ENCODE results near the gene OR5W2.
"Not testable (repeated sequence)": the region's sequence is repeated elsewhere in the genome, so short reads cannot be mapped to it uniquely, and the experiment has no call there.

The OR5W2 gene

GRCh38 chr11:55902308-55902707, 12.1 kb downstream of the OR5W2 start:
- no peak for TF ChIP-seq CTCF (IDR thresholded peaks at IDR 0.05; ENCODE audit: low read depth, low read length, missing control alignments)
- no peak overlapping the region for H3K4me3 ChIP-seq (replicated peaks; ENCODE audit: low read depth, low read length)
- no peak for DNase-seq (ENCODE audit: extremely low read depth, low read depth)

- no peak overlapping the region for H3K4me3 ChIP-seq (replicated peaks; ENCODE audit: low read depth, low read length)
- no peak for DNase-seq (ENCODE audit: extremely low read depth, low read depth)
- no peak for TF ChIP-seq CTCF (IDR thresholded peaks at IDR 0.05; ENCODE audit: low read depth, low read length, missing control alignments)
Measured at GRCh38 chr11:55895216-55895615, 19.2 kb downstream of the OR5W2 start.

- H3K4me3 ChIP-seq (replicated peaks; ENCODE audit: low read depth, low read length); DNase-seq (ENCODE audit: extremely low read depth, low read depth): not testable (repeated sequence)
Measured at GRCh38 chr11:55885481-55885880, 28.9 kb downstream of the OR5W2 start.

- H3K4me3 ChIP-seq (replicated peaks; ENCODE audit: low read depth, low read length); DNase-seq (ENCODE audit: extremely low read depth, low read depth): not testable (repeated sequence)
Measured at GRCh38 chr11:55884995-55885394, 29.4 kb downstream of the OR5W2 start.

GRCh38 chr11:55882997-55883396, 31.4 kb downstream of the OR5W2 start, which contains the start of gene TRIM51:
TSS of gene TRIM51 (plus strand) at chr11:55883297. CDS start at chr11:55885429, 2,132 bp downstream.
- H3K4me3 ChIP-seq (replicated peaks; ENCODE audit: low read depth, low read length); DNase-seq (ENCODE audit: extremely low read depth, low read depth): not testable (repeated sequence)

- DNase-seq (ENCODE audit: extremely low read depth, low read depth): not testable (repeated sequence)
Measured at GRCh38 chr11:55873146-55873545, 41.2 kb downstream of the OR5W2 start.

GRCh38 chr11:55872731-55873130, 41.7 kb downstream of the OR5W2 start:
- H3K4me3 ChIP-seq (replicated peaks; ENCODE audit: low read depth, low read length); DNase-seq (ENCODE audit: extremely low read depth, low read depth): not testable (repeated sequence)

More at GRCh38 chr11:55873146-55873545, 41.2 kb downstream of the OR5W2 start:
- not testable (repeated sequence) for H3K4me3 ChIP-seq (replicated peaks; ENCODE audit: low read depth, low read length)

- H3K4me3 ChIP-seq (replicated peaks; ENCODE audit: low read depth, low read length): not testable (repeated sequence)
Measured at GRCh38 chr11:55867354-55867753, 47.0 kb downstream of the OR5W2 start.

More at GRCh38 chr11:55867354-55867753, 47.0 kb downstream of the OR5W2 start:
- DNase-seq (ENCODE audit: extremely low read depth, low read depth): not testable (repeated sequence)
